Large intestine (tissue), 3 donors: Measurements from ENCODE around the gene PILRA. TPM values are rescaled to one million over a fixed set of nuclear protein-coding genes. Genes with fewer than 3 reads are reported as not detected.
"Not testable (repeated sequence)": the region's sequence is repeated elsewhere in the genome, so short reads cannot be mapped to it uniquely, and the experiment has no call there.

Source experiments
- DNase-seq, 2 donors: peaks; one replicate each; pipeline versions ENCODE4 v3.0.0 to v3.0.0-alpha.2; 2013
- H3K27ac ChIP-seq: one replicate; pipeline ENCODE4 v1.5.1; 2013; ENCODE audit warnings: low read length
- H3K27me3 ChIP-seq: 2 replicates; pipeline ENCODE4 v1.6.1; 2013; ENCODE audit warnings: low read length; ENCODE audit not compliant: control insufficient read depth, insufficient read depth
- H3K36me3 ChIP-seq: 2 replicates; pipeline ENCODE4 v1.6.1; 2013; ENCODE audit warnings: low read length; ENCODE audit not compliant: control insufficient read depth, insufficient read depth
- H3K4me1 ChIP-seq: one replicate; pipeline ENCODE4 v1.6.1; 2013; ENCODE audit warnings: low read length; ENCODE audit not compliant: control insufficient read depth, insufficient read depth
- H3K4me3 ChIP-seq: one replicate; pipeline ENCODE4 v1.5.1; 2013; ENCODE audit warnings: low read length
- H3K9me3 ChIP-seq: one replicate; pipeline ENCODE4 v1.6.1; 2013; ENCODE audit warnings: mild to moderate bottlenecking, low read depth, low read length, moderate library complexity; ENCODE audit not compliant: control insufficient read depth
- WGBS: methylation state at CpG from one replicate; pipeline ENCODE4 v1.1.5; 2013; ENCODE audit warnings: low lambda C conversion rate; ENCODE audit not compliant: insufficient coverage; 5-methylcytosine and 5-hydroxymethylcytosine counted together
- polyA plus RNA-seq: library from polyadenylated mRNA; unstranded; fragments of 120-200 nt; gene quantifications from one replicate; pipeline ENCODE4 v1.2.1, GENCODE V29; 2013

PILRA gene
- polyA plus RNA-seq, 1 donor, result 5.8 TPM

DNA sequence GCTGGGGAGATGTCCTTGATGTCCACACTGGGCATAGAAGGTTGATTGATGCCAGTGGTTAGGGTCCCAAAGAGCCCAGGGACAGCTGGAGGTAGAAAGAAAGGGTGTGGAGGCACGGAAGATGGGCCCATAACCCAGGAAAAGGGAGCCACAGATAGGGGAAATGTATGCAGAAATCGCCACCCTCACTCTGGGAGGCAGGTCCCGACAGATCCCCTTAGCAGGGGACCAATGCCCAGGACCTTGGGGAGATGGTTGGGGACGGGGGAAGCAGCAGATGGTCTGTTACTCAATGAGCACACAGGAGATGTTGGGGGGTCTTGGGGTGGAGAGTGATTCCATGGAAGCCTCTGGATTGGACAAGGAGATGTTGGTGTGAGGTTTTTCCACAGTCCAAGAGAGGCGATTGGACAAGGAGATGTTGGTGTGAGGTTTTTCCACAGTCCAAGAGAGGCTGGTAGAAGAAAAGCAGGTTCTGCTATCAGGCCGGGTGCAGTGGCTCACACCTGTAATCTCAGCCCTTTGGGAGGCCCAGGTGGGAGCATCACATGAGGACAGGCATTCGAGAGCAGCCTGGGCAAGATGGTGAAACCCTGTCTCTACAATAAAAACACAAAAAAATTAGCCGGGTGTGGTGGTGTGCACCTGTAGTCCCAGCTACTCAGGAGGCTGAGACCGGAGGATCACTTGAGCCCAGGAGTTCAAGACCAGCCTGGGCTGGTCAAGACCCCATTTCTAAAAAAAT, 70.0 kb downstream of the PILRA start:
- H3K9me3 ChIP-seq, result no peaks in the 10 kb centered on the region
- H3K36me3 ChIP-seq, result no peaks in the 10 kb centered on the region
- peak overlapping the region; percentile 84 for H3K27ac ChIP-seq
- DNase-seq, result peak in 1 of 2 donors; percentile 54
- no peak overlapping the region for H3K4me3 ChIP-seq
- no peaks in the 10 kb centered on the region for H3K27me3 ChIP-seq
- H3K4me1 ChIP-seq, result peaks cover 26% of the 10 kb centered on the region
- WGBS, result no CpG with 5 or more reads among the region's 9 CpGs

DNA sequence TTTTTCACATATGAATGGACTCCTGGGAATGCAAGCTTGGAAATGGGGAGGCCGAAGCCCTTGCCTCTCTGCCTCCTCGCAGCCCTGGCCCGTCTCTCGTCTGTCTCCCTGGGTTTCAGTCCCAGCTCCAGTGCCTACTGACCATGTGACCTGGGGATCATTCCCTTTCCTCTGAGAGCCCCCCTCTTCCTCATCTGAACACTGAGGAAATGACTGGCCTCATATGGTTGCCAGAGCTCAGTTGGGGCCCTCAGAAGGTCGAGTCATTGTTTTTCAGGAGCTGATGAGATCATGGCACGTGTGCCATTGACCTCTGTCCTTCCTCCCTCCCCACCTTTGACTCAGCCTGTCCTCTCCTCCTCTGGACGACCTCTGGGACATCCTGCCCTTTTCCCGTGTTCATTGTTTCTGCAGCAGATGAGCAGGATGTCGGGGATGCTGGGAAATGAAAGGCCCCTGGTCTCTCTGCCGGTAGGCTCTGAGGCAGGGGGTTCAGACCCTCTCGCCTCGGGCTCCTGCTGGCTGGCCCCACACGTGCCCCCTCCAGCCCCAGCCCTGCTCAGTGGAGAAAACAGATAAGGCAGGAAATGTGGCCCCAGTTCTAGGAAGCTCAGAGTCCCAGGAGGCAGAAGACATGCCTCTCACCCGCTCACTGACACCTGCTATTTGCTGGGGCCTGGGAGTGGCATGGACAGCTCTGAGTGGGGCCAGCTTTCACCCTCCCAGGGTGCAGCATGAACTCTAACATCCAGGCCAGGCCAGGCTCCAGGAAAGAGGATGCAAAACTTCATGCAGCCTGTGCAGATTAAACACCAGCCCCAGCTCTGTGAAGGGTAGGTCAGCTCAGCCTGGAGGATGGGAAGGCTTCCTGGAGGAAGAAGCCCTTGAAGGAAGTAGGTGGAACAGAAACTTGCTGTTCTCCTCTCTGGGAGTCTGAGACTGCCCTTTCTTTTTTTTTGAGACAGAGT, 71.3 kb downstream of the PILRA start:
- Histone ChIP-seq H3K4me1 (peaks cover 26% of the 10 kb centered on the region), H3K36me3 (no peaks in the 10 kb centered on the region), H3K27me3 (no peaks in the 10 kb centered on the region), H3K9me3 (no peaks in the 10 kb centered on the region), H3K4me3 (no peak overlapping the region), H3K27ac (peak overlapping the region; percentile 84)
- peak; percentile 89 to 95 for DNase-seq
- WGBS, result no CpG with 5 or more reads among the region's 14 CpGs

DNA sequence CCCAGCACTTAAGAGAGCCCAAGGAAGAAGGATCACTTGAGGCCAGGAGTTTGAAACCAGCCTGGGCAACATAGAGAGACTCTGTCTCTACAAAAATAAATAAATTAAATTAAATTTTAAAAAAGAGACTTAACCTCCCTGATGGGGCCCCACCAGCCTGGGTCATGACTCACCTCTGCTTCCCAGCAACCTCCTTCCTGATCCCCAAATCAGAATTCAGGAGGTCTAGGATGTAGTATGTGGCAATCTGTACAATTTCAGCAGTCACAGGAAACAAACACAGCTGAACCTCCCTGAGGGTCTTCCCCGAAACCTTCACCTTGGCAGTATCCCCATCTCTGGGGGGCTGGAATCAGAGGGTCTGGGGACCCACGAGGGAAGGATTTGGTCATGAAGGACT, 72.8 kb downstream of the PILRA start:
- Histone ChIP-seq H3K4me3 (no peak overlapping the region), H3K27me3 (no peaks in the 10 kb centered on the region), H3K4me1 (peaks cover 33% of the 10 kb centered on the region), H3K27ac (no peak overlapping the region), H3K9me3 (no peaks in the 10 kb centered on the region), H3K36me3 (no peaks in the 10 kb centered on the region)
- DNase-seq, result no peak
- no CpG with 5 or more reads among the region's 2 CpGs for WGBS

DNA sequence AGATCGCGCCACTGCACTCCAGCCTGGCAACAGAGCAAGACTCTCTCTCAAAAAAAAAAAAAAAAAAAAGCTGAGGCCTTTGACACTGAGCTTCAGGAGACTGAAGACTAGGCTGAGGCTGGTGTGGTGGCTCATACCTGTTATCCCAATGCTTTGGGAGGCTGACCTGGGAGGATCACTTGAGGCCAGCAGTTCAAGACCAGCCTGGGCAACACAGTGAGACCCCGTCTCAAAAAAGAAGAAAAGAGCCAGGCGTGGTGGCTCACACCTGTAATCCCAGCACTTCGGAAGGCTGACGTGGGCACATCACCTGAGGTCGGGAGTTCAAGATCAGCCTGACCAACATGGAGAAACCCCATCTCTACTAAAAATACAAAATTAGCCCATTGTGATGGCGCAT, 74.1 kb downstream of the PILRA start:
- WGBS, result no CpG with 5 or more reads among the region's 8 CpGs
- not testable (repeated sequence) for H3K27me3 ChIP-seq, DNase-seq, H3K36me3 ChIP-seq, H3K27ac ChIP-seq, H3K4me3 ChIP-seq, H3K9me3 ChIP-seq
- H3K4me1 ChIP-seq, result peaks cover 33% of the 10 kb centered on the region

DNA sequence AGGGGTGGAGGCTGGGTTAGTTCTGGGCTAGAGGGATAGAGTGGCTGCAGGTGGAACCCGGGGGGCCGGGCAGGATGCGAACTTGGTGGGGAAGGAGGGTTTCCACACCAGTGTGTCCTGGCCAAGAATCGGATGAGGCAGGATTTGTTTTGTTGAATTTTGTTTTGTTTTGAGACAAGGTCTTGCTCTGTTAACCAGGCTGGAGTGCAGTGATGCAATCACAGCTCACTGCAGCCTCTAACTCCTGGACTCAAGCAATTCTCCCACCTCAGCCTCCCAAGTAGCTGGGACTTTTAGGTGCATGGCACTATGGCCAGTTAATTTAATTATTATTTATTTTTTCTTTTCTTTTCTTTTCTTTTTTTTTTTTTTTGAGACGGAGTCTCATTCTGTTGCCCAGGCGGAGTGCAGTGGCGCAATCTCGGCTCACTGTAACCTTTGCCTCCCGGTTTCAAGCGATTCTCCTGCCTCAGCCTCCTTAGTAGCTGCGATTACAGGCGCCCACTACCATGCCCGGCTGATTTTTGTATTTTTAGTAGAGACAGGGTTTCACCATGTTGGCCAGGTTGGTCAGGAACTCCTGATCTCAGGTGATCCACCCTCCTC, 76.0 kb downstream of the PILRA start:
- Histone ChIP-seq H3K36me3 (no peaks in the 10 kb centered on the region), H3K27me3 (no peaks in the 10 kb centered on the region), H3K9me3 (no peaks in the 10 kb centered on the region), H3K4me3 (no peak overlapping the region), H3K27ac (no peak overlapping the region), H3K4me1 (peaks cover 18% of the 10 kb centered on the region)
- DNase-seq, result no peak
- no CpG with 5 or more reads among the region's 13 CpGs for WGBS

Other genes with a start within 250 kb of the PILRA start
- 2.8 TPM for gene MBLAC1, start 246.5 kb upstream of the PILRA start, polyA plus RNA-seq
- 133 TPM for gene LAMTOR4, start 224.6 kb upstream of the PILRA start, polyA plus RNA-seq
- 23.8 TPM for gene TRAPPC14, start 214.8 kb upstream of the PILRA start, polyA plus RNA-seq
- 4.2 TPM for gene GAL3ST4, start 204.9 kb upstream of the PILRA start, polyA plus RNA-seq
- 3.9 TPM for gene GPC2, start 196.1 kb upstream of the PILRA start, polyA plus RNA-seq
- 15.6 TPM for gene STAG3, start 195.6 kb upstream of the PILRA start, polyA plus RNA-seq
- 1.5 TPM for gene PVRIG, start 153.5 kb upstream of the PILRA start, polyA plus RNA-seq
- 3.5 TPM for gene SPDYE3, start 65.8 kb upstream of the PILRA start, polyA plus RNA-seq
- gene PILRB, start 15.4 kb upstream of the PILRA start, polyA plus RNA-seq, result 64.8 TPM
- 4.8 TPM for gene ZCWPW1, start 55.2 kb downstream of the PILRA start, polyA plus RNA-seq
- gene MEPCE, start 56.3 kb downstream of the PILRA start, polyA plus RNA-seq, result 37.6 TPM
- gene PPP1R35, start 63.0 kb downstream of the PILRA start, polyA plus RNA-seq, result 29.7 TPM
- 1.4 TPM for gene SPACDR, start 90.8 kb downstream of the PILRA start, polyA plus RNA-seq
- 56.8 TPM for gene TSC22D4, start 105.7 kb downstream of the PILRA start, polyA plus RNA-seq
- gene NYAP1, start 110.4 kb downstream of the PILRA start, polyA plus RNA-seq, result 3.5 TPM
- gene AGFG2, start 165.7 kb downstream of the PILRA start, polyA plus RNA-seq, result 18.6 TPM
- gene SAP25, start 200.4 kb downstream of the PILRA start, polyA plus RNA-seq, result 7.9 TPM
- gene LRCH4, start 212.6 kb downstream of the PILRA start, polyA plus RNA-seq, result 40.0 TPM
- gene FBXO24, start 212.8 kb downstream of the PILRA start, polyA plus RNA-seq, result 0.88 TPM
- gene PCOLCE, start 228.9 kb downstream of the PILRA start, polyA plus RNA-seq, result 51.4 TPM
- gene MOSPD3, start 239.1 kb downstream of the PILRA start, polyA plus RNA-seq, result 13.7 TPM